ENCODE measurements around the gene NFIX.

NFIX gene

DNA sequence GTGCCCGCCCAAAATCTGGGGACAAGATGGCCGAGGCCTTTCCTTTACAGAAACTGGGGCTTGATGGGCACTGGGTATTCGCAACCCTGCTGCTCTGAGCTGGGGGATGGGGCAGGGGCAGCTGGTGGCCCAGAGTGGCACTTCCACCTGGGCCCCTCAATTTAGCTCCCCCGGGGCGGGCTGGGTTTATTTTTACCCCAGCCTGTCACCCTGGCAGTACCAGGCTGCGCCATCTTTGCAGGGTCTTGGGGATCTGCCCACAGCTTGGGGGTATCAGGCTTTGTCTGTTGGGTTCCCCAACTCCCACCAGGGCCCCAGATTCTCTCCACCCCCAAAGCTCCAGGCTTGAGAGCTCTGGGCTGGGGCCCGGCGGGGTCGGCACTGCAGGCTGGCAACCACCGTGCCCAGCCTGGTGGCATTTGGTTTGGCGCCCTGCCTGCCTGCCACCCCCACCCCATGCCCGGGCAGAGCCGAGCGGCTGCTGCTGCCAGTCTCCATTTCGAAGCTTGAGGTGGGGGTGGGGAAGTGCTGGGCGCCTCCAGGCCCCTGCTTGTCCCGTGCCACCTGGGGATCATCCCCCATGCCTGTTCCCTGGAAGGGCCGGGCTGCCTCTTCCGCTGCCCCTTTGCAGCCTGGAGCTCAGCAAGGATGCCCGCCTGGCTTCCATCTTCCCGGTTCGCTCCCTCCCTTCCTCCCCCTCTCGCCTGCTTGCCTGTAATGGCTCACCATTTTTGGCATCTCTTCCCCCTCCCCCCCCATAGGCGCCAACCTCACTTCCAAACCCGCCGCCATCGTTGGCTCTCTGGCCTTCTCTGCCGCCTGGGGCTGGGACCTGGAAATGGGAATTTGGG, 11.4 kb downstream of the NFIX start:
- no peak for DNase-seq (ENCODE audit: low spot score)
- FAIRE-seq: no peak

DNA sequence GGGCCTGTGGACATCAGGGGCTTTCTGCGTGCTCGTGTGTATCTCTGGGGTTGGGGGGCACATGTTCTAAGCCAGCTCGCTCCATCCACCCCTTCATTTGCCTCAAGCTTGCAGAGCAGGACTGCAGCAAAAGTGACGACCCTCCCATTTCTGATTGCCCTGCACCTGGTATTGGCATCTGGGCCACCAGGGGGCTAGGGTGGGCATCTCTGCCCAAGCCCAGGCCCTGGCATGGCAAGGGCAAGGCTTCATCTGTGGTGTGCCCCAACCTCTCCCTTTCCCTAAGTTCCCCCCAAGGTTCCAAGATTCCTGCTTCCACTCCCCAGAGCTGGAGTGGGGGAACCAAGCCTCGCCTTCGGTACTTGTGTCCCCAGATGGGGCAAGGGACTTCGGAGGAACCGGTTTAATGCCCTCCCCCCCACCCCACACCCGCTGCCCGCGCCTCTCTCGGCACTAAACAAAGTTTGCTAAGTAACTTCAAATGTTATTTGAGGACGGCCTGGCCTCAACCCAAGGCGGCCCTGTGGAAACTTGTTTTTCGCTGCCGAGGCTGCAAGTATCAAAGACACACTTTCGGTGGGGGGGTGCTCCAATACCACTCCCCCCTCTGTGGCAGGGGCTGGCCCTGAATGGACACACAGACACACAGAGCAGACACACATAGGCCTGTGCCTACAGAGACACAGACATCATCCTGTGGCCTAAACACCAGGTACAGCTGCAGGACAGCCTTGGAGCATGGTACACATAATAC, 12.2 kb downstream of the NFIX start:
- DNase-seq (ENCODE audit: low spot score) (no peak), FAIRE-seq (no peak)

DNA sequence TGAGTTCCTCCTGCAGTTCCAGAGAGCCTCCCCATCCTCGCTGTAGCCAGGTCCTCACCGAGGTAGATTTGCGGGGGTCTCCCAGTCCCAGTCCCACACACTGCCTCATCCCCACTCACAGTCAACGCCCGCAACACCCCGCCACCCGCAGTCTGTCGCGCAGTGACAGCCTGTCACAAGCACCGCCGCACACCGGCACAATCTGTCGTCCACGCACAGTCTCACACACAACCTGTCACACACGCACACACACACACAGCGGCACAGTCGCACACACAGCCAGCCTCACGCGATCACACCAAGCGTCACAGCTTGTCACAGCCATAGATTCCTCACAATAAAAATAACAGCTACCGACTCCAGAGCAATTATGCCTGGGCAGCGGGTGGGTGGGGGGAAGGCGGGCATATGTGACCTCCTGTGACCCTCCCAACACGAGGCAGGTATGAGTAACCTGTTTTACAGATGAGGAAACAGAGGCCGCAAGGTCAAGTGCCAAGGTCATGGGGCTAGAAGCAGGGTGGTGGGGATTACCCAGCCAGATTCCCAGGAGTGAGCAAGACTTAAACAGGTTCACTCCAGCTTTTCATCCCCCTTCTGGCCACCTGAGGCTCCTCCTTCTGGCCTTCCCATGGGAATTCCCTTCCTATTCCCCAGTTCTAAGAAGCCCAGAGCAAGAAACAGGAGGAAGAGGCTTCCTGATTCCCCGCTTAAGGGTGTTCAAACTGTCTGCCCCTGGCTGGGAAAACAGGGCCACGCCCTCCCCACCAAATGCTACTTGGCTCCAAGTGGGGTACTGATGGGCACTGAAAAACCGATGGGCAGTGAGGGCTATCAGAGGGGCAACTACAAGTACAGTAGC, 13.9 kb downstream of the NFIX start:
- no peak for FAIRE-seq
- DNase-seq (ENCODE audit: low spot score): no peak

DNA sequence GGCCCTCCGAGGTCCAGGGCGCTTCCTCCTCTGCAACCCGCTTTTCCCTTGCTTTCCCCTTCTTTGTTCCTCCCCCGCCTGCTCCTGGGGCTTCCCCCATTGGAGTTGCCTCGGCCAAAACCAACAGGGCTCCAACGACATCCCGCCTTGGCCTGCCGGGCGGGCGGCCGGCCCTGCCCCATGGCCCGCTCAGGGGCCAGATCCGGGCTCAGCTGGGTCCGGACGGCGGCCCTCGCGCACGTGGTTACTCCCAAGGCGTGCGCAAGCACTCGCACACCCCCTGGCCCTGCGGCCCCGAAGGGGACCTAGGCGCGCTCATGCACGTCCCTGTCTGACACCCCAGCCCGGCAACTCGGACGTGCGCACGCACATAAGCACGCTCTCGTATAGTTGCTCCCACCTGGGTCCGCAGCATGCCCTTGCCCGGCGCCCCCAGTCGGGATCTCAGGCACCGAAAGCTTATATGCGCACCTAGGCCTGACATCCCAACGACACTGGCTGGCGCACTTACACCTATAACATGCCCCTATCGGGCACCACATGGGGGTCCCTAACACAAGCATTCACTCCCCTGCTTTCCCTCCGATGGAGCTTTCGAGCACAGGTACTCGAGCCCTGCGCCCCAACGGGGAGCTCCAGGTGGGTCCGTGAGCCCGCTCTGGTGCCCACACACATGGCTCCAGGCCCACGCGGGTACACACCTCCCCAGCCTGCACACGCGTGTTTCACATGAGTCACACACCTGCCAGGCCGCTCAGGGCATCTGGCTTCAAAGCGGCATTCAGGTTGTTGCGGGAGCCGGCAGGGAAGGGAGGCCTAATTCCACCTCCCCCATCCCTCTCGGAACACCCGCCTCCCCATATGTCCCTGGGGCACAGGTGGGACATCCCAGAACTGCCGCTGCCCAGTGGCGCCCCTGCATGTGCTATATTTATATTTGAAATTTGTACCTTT, 15.0 kb downstream of the NFIX start:
- no peak for DNase-seq (ENCODE audit: low spot score)
- FAIRE-seq: no peak

DNA sequence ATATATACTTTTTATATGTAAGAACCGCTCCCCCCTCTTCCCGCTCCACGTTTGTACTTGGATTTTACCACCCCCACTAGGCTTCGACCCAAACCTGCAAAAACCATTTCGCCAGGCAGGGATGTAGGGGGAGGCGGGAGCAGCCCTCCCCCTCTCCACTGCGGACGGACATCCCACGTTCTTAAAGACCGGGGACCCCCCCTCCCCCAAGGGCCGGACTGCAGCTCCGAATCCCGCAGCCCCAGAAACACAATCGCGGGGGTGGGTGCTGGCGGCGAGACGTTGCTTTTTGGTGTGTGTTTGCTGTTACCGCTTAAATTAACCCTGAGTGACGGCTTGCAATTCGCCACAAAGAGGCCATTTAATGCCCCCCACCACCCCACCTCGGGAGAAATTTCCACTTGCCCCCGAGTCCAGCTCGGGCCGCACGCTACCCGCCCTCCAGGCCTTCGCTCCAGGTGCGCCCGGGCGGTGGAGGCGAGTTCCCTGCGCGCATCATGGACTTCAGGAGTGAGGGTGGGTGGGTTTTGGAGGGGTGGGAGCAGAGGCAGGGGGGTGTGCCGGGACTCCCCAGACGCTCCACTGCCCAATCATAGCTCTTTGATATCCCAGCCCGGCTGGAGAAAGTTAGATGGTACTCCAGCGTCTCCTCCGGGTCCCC, 15.8 kb downstream of the NFIX start:
- no peak for DNase-seq (ENCODE audit: low spot score)
- FAIRE-seq: no peak

DNA sequence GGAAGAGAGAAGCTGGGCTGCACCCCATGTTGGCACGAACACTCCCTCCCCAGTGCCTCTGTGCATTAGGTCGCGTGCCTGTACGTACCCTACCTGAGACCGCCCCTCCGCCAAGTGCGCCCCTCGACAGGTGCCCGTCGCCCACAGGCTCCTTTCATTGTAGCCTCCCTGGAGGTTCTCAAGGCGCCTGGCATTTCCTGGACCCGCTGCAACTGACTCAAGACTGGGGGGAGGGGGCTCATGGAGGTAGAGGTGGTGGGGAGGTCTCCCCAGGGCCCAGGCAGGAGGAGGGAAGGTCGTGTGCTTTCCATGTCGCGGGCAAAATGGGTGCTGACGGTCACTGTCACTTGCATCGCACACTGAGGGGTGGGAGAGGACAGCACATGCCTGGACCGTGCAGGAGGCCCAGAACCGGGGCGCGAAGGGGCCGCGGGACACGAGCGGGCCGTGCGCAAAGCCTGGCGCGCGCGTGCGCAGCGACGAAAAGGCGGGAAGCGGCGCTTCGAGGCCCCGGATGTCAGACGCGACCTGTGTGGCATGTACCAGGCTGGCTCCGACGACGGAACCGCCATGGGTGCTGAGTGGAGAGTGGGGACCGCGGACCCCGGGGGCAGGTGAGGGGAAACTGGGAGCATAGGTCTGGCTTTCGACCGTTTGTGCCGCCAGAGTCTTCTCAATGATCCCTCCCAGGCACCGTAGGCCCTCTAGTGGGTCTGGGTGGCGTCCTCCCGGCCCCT, 16.5 kb downstream of the NFIX start:
- DNase-seq (ENCODE audit: low spot score) (no peak), FAIRE-seq (no peak)

DNA sequence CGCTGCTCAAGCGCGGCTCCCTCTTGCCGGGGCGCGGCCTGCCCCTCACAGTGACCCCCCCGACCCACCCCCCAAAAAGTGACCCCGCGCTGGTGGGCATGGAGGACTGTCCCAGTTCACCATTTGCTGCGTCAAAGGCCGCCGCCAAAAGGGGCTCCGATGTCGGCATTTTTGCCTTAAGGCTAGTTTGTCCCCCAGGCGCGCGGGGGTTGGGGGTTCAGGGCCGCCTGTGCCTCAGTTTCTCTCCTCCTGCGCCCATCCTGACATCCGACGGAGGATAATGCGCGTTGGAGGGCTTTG, 17.1 kb downstream of the NFIX start:
- no peak for FAIRE-seq
- DNase-seq (ENCODE audit: low spot score): no peak

DNA sequence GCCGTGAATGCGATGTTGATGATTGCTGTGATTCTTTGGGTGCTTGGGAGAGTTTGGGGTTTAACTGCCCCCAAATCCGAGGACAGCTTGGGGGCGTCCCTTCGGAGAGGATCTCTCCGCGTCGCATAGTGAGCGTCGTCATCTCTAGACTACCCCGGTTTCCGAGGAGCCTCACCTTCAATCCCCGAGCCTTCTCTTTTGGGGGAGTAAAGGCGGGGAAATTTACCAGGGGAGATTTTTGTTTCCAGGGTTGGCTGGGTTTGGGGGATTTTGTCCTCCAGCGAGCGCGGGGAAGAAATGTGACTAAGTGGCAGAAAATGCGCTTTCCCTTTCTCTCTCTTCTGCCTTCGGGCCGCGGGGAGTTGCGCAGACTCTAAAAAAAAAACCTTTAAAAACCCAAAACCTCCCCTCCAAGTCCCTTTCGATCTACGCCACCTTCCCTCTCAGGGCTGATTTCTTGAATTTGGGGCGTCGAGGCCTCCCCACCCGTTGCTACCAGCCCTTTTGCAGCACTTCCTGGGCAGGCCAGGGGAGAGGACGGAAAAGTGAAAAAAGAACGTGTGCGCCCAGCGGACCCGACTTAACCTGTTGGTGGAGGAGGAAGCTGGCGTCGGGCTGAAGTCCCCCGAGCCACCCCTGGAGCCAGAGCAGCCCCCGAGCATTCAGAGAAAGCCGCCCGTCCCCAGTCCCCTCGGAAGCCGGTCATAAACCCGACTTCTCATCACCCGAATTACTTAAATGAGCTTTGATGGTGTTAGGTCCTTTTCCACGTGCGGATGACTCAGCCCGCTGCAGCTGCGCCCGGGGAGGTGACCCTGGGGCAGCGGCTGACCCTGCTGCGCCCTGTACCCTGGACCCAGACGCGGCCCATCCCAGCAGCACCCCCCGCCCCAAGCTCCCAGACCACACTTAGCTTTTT, 17.7 kb downstream of the NFIX start:
- FAIRE-seq (no peak), DNase-seq (ENCODE audit: low spot score) (no peak)

DNA sequence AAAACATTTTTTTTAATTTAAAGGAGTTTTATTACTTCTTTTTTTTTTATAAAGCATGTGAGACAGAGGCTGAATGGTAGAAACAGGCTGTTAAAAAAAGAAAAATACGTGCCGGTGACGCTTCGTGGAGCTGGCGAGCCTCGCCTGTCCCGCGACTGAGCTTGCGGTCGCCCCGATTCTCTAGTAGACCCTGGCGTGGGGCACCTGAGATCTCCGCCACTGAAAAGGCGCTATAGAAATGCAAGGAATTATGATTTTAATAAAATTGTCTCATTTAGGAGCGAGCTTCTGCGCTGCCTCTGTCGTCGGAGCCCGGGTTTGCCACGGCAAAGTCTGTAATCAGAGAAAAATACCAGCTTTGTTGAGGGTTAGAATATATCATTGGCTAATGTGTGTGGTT, 18.4 kb downstream of the NFIX start:
- DNase-seq (ENCODE audit: low spot score): no peak
- FAIRE-seq: no peak

DNA sequence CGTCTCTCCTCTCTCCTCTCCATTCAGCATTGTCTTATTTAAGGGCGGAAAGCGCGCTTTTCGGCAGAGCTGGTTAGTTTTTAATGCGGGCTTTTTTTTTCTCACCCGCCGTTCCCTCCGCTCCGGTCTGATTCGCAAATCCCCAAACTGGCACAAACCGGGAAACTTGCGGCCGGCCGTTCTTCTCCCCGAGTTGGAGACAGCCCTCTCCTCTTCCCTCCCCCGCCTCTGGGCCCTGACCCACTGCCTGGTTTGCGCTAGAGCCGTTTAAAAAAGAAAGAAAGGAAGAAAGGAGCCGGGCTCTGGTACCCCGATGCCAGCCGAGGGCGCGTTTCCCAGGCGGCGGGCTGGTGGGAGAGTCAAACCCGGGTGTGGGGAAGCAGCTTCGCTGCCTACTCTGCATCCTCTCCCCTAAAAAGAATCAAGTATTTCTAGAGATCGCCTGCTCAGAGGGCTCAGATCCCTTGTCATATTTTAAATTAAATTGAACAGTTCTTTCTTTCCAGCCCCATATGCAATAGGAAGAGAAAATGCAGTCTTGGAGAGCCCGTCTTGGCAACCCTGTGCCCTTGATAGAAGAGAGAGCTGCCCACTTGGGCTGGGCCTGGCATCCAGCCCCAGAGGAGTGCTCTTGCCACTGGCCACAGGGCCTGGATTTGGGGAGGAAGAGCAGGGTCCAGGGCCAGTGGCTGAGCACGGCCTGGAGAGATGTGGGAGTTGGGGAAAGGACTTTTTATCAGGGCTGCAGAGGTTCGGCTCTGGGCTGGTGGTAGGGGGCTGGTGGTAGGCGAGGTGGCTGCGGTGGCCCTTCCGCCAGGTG, 19.0 kb downstream of the NFIX start:
- FAIRE-seq: no peak
- DNase-seq (ENCODE audit: low spot score): no peak

DNA sequence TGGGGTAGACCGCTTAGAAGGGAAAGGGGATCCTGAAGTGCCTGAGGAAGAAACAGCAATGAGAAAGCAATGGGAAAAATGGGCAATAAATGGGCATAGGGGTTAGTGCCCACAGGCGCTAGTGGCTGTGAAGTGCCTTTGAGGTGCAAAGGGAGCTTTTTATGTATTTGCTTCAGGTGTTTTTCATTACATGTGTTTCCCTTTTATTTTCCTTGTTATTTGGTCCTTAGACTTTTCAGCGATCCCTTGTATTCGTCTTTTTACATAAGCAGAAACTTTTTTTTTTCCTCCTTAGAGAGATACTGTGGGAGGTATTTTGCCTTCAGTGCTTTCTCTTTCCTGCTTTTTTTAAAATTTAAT, 19.6 kb downstream of the NFIX start:
- no peak for DNase-seq (ENCODE audit: low spot score)
- no peak for FAIRE-seq

DNA sequence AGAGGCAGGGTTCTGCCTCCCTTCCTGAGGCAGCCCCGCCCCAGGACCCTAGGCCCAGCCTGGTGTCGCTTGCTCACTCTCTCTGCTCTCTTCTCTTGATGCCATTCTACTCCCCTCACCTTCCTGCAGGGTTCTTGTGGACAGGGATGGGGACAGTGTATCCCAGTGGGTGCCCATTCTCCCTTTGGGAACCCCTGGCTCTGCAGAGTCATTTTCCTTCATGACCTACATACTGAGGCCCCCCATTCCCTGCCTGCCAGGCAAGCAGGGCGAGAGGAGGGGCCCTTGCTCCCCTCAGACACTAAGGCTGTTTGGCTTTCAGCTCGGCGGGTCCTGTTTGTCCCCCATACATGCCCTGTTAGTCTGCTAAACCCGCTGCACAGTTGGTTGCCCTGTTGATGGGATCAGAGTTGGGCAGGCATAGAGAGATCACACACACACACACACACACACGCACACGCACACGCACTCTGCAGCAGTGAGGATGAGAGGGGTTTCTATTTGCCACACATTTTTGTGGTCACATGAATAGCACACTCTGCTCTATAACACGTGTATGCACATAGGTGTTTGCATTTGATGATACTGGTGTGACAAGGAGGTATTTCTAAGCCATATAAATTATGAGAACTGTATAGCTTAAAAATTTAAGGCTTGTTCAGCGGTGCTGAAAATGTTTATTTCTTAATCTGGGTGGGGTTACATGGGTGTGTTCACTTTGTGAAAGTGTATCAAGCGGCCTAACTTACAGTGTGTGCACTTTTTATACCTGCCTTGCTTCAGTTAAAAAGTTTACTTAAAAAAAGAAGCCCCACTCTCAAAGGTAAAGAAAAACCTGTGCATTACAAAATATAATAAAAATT, 20.3 kb downstream of the NFIX start:
- no peak for DNase-seq (ENCODE audit: low spot score)

DNA sequence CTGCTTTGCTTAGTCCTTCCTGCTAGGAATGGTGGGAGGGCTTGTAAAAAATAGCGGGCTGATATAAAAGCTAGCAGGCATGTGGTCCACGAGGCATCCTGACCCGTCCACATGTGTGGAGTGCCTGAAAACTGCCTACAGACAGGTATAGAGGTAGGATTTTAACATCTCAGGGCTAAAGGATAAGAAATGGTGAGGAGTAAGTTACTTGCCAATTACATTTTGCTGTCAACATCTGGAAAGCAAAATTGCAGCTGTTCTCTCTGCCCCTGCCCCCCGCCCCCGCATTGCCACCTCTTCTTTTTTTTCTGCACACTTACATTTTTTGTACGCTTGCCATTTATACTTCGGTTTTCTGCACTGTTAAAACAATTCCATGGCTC, 21.0 kb downstream of the NFIX start:
- FAIRE-seq (no peak), DNase-seq (ENCODE audit: low spot score) (no peak)

More for the DNA sequence above, 20.3 kb downstream of the NFIX start:
- no peak for FAIRE-seq

DNA sequence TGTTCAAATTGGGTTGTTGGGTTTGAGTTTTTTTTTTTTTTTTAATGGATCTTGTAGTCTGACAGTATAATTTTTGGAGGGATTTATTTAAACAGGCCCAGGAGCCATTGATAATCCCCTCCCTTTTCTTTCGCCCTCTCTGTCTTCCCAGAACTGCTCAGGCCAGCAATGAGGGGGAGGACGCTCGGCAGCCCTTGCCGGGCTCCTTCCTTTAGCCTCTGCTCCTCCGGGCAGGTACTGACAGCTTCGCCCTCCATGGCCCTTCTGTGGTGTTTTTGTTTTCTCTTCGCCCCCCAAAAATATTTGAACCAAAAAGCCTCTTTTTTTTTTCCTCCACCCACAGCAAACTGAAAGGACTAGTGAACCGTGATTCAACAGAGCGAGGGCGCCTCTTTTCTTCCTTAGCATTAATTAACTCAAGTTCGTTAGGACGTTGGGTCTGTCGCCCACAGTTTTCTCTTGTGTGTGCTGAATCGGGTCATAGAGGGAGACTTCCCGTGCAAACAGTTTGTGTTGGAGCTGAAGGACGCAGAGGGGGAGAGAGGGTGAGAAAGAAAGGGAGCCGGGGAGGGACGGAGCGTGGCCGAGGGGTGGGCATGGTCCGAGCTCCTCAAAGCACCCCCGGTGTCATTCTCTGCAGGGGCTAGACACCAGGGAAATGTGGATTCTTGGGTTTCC, 21.5 kb downstream of the NFIX start:
- DNase-seq (ENCODE audit: low spot score): no peak

DNA sequence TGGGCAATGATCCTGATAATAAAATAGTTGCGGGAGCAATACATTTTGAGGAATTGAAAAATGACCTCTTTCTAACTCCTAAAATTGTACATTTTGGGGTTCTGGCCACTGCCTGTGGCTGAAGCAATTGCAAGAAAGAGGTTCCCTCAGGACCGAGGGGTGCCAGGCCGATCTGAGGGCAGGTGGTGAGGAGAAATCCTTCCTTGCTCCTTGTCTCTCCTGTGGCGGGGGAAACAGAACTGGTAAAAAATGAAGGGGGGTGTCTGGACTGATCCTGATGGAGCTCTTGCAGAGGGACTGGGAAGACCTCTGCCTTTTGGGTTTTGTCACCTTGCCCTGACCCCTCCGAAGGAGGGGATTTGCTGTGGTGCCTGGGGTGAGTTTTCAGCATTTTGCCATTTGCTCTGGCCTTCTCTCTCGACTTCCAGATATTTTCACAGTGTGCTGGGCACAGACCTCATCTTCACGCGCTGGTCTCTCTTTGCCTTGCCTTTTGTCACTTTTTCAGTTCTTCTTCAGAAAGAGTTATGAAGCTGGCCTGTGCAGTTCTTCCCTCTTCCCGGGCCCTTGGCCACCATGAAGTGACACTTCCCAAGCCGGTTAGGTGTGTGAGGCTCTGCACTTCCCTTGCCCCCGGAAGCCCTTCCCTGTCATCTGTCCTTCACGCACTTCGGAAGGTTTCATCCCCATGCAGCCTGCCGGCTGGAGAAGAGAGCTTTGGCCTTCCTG, 22.2 kb downstream of the NFIX start:
- no peak for FAIRE-seq

More for the DNA sequence above, 21.5 kb downstream of the NFIX start:
- FAIRE-seq: no peak

More for the DNA sequence above, 22.2 kb downstream of the NFIX start:
- DNase-seq (ENCODE audit: low spot score): no peak
